OCI-LY7 (cell line): ENCODE data around the gene KLHL6.

ENCODE experiments used
- CTCF ChIP-seq: fragments of 200-600 bp; sonication (generic); conservative IDR thresholded peaks from 2 replicates; pipeline ENCODE4 v1.5.1; 2014; ENCODE audit warnings: mild to moderate bottlenecking, antibody characterized with exemption, low read length, moderate library complexity, mixed read lengths
- EZH2phosphoT487 ChIP-seq: fragments of 200-600 bp; sonication (generic); IDR thresholded peaks from 2 replicates; pipeline ENCODE4 v1.6.1; 2018; ENCODE audit warnings: low read depth, borderline replicate concordance, mild to moderate bottlenecking, mixed run types, antibody characterized with exemption, low read length, moderate library complexity, mixed read lengths

GRCh38 chr3:183541738-183542137 is 13.8 kb downstream of the KLHL6 start:
- TF ChIP-seq CTCF (no peak), EZH2phosphoT487 (no peak)
